CD8-positive, alpha-beta memory T cell (primary cell): ENCODE data around the gene SYP. TPM values are rescaled to one million over a fixed set of nuclear protein-coding genes. Genes with fewer than 3 reads are reported as not detected.

Experiments
- CTCF ChIA-PET: fragments of 350-600 bp; sonication (Branson Sonifier 250); formaldehyde crosslinking; loops from one replicate; lab custom pipeline; 2021; ENCODE audit warnings: antibody characterized with exemption; lab: Charles Lee
- POLR2A ChIA-PET: fragments of 350-600 bp; sonication (Branson Sonifier 250); formaldehyde crosslinking; loops from one replicate; lab custom pipeline; 2021; ENCODE audit warnings: antibody characterized with exemption; lab: Charles Lee
- DNase-seq, 5 donors: peaks; one replicate each; pipeline versions ENCODE4 v3.0.0 to v3.0.0-alpha.2; 2020 to 2022; ENCODE audit warnings: mixed read lengths in 1 of 5
- H3K27ac ChIP-seq: one replicate; pipeline ENCODE4 v1.7.0; 2013; ENCODE audit warnings: low read depth, mild to moderate bottlenecking, low read length, moderate library complexity
- H3K27me3 ChIP-seq: 2 replicates; pipeline ENCODE4 v1.7.0; 2013; ENCODE audit warnings: low read length, mild to moderate bottlenecking; ENCODE audit not compliant: insufficient read depth, poor library complexity, severe bottlenecking
- H3K36me3 ChIP-seq: 2 replicates; pipeline ENCODE4 v1.7.0; 2013; ENCODE audit warnings: mild to moderate bottlenecking, low read length, moderate library complexity; ENCODE audit not compliant: insufficient read depth
- H3K4me1 ChIP-seq: 2 replicates; pipeline ENCODE4 v1.7.0; 2013; ENCODE audit warnings: mild to moderate bottlenecking, low read length, moderate library complexity; ENCODE audit not compliant: insufficient read depth
- H3K4me3 ChIP-seq: 2 replicates; pipeline ENCODE4 v1.7.0; 2013; ENCODE audit warnings: mild to moderate bottlenecking, low read length
- H3K9me3 ChIP-seq: 2 replicates; pipeline ENCODE4 v1.7.0; 2013; ENCODE audit warnings: mild to moderate bottlenecking, low read length
- H3K27ac Mint-ChIP-seq, 8 donors: one replicate each; pipeline ENCODE4 v1.8.0; 2020 to 2021; ENCODE audit warnings: mixed read lengths in 8 of 8, mild to moderate bottlenecking in 6 of 8, inconsistent platforms in 3 of 8, moderate library complexity in 3 of 8
- H3K27me3 Mint-ChIP-seq, 2 donors: one replicate each; pipeline ENCODE4 v1.8.0; 2020 to 2021; ENCODE audit warnings: mixed read lengths in 2 of 2, mild to moderate bottlenecking in 1 of 2, moderate library complexity in 1 of 2
- H3K36me3 Mint-ChIP-seq, 3 donors: one replicate each; pipeline ENCODE4 v1.8.0; 2020 to 2021; ENCODE audit warnings: mixed read lengths in 3 of 3, inconsistent platforms in 1 of 3, mild to moderate bottlenecking in 1 of 3
- H3K4me1 Mint-ChIP-seq, 3 donors: one replicate each; pipeline ENCODE4 v1.8.0; 2020 to 2021; ENCODE audit warnings: mixed read lengths in 3 of 3, inconsistent platforms in 1 of 3, mild to moderate bottlenecking in 1 of 3
- H3K4me3 Mint-ChIP-seq, 7 donors: one replicate each; pipeline ENCODE4 v1.8.0; 2020 to 2021; ENCODE audit warnings: mixed read lengths in 7 of 7, mild to moderate bottlenecking in 6 of 7, moderate library complexity in 4 of 7, inconsistent platforms in 2 of 7
- H3K9me3 Mint-ChIP-seq, 5 donors: one replicate each; pipeline ENCODE4 v1.8.0; 2020 to 2022; ENCODE audit warnings: mixed read lengths in 5 of 5, mild to moderate bottlenecking in 3 of 5, moderate library complexity in 2 of 5, inconsistent platforms in 1 of 5
- polyA plus RNA-seq: library from polyadenylated mRNA; unstranded; fragments of 300-500 nt; fragmentation: Illumina TruSeq; gene quantifications from one replicate; pipeline ENCODE4 v1.2.3, GENCODE V29; 2021
- total RNA-seq, 2 experiments: library from RNA; stranded (reverse); gene quantifications; one replicate each; pipeline ENCODE4 v1.2.3, GENCODE V29; 2021

Gene SYP
- total and polyA plus RNA-seq, 3 experiments from 2014 or later: 0.25 to 2.5 (median 1.9) TPM

- Mint-ChIP-seq H3K27me3 (peaks cover 0 to 2% of the 10 kb centered on the region in 2 donors), H3K9me3 (no peaks in the 10 kb centered on the region), H3K4me1 (peaks cover 18 to 33% (median 21%) of the 10 kb centered on the region in 3 donors), H3K4me3 (peak within 1 kb of the TSS; percentile 44 to 79 (median 70)), H3K27ac (peak within 1 kb of the TSS; percentile 14 to 95 (median 61)), H3K36me3 (no peaks in the 10 kb centered on the region)
- H3K27ac ChIP-seq: peak within 1 kb of the TSS; percentile 57
- no peaks in the 10 kb centered on the region for H3K9me3 ChIP-seq
- DNase-seq: no peak
- peaks cover 11% of the 10 kb centered on the region for H3K4me1 ChIP-seq
- H3K36me3 ChIP-seq: no peaks in the 10 kb centered on the region
- no peaks in the 10 kb centered on the region for H3K27me3 ChIP-seq
- ChIA-PET CTCF (interaction anchor here (1.6 kb wide), 1 partner anchor 17 kb away, joined by 5 read pairs; no protein-coding TSS in a partner anchor), POLR2A (no interaction called here)
- H3K4me3 ChIP-seq: no peak within 1 kb of the TSS
Measured at GRCh38 chrX:49162620-49163019, 37.4 kb downstream of the SYP start, which contains the start of gene MAGIX. Gene MAGIX (plus strand): TSS chrX:49162758. CDS start chrX:49162890, 132 bp downstream.

- peak overlapping the region in 4 of 8 donors; percentile 14 to 51 (median 24) for H3K27ac Mint-ChIP-seq
- no peaks in the 10 kb centered on the region for H3K9me3 Mint-ChIP-seq
- H3K4me1 Mint-ChIP-seq: peaks cover 11 to 25% (median 12%) of the 10 kb centered on the region in 3 donors
Measured at GRCh38 chrX:49161632-49162031, 38.4 kb downstream of the SYP start.

DNA sequence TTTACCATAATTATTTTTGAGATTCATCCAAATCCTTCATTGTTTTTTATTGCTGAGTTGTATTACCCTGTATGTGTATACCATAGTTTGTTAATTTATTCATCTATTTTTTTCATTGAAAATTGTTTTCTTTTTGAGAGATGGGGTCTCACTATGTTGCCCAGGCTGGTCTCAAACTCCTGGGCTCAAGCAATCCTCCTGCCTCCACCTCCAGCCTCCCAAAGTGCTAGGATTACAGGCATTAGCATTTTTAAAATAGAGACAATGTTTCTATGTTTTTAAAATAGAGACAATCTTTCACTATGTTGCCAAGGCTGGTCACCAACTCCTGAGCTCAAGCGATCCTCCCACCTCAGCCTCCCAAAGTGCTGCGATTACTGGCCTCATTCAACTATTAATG lies 39.1 kb downstream of the SYP start:
- Mint-ChIP-seq H3K36me3 (peaks cover 0 to 3% (median 0%) of the 10 kb centered on the region in 3 donors), H3K4me3 (peak overlapping the region in 1 of 7 donors; percentile 34), H3K27me3 (peaks cover 0 to 2% of the 10 kb centered on the region in 2 donors), H3K9me3 (no peaks in the 10 kb centered on the region), H3K4me1 (peaks cover 9 to 27% (median 12%) of the 10 kb centered on the region in 3 donors), H3K27ac (no peak overlapping the region)
- CTCF ChIA-PET: interaction anchor here (1.3 kb wide), 1 partner anchor 10 kb away, joined by 3 read pairs; no protein-coding TSS in a partner anchor
- H3K9me3 ChIP-seq: no peaks in the 10 kb centered on the region
- H3K36me3 ChIP-seq: no peaks in the 10 kb centered on the region
- H3K4me1 ChIP-seq: peaks cover 5% of the 10 kb centered on the region
- DNase-seq: no peak
- no peaks in the 10 kb centered on the region for H3K27me3 ChIP-seq
- POLR2A ChIA-PET: no interaction called here
- H3K27ac ChIP-seq: no peak overlapping the region
- H3K4me3 ChIP-seq: no peak overlapping the region

More at GRCh38 chrX:49161632-49162031, 38.4 kb downstream of the SYP start:
- H3K27ac ChIP-seq: peak overlapping the region; percentile 57
- CTCF ChIA-PET: interaction anchor here (1.3 kb wide), 1 partner anchor 10 kb away, joined by 3 read pairs; no protein-coding TSS in a partner anchor
- H3K9me3 ChIP-seq: no peaks in the 10 kb centered on the region
- H3K27me3 ChIP-seq: no peaks in the 10 kb centered on the region
- H3K4me3 ChIP-seq: no peak overlapping the region
- H3K27me3 Mint-ChIP-seq: peaks cover 0 to 2% of the 10 kb centered on the region in 2 donors
- no peaks in the 10 kb centered on the region for H3K36me3 ChIP-seq
- H3K4me1 ChIP-seq: peaks cover 5% of the 10 kb centered on the region
- H3K4me3 Mint-ChIP-seq: no peak overlapping the region
- POLR2A ChIA-PET: no interaction called here
- no peak for DNase-seq
- H3K36me3 Mint-ChIP-seq: no peaks in the 10 kb centered on the region

GRCh38 chrX:49157194-49157593 lies 42.8 kb downstream of the SYP start:
- H3K27me3 Mint-ChIP-seq: peaks cover 0 to 3% of the 10 kb centered on the region in 2 donors
- peak overlapping the region in 4 of 7 donors; percentile 5 to 60 (median 31) for H3K4me3 Mint-ChIP-seq
- Histone ChIP-seq H3K9me3 (no peaks in the 10 kb centered on the region), H3K27me3 (no peaks in the 10 kb centered on the region), H3K36me3 (no peaks in the 10 kb centered on the region), H3K4me1 (peaks cover 9% of the 10 kb centered on the region), H3K27ac (no peak overlapping the region), H3K4me3 (no peak overlapping the region)
- no peaks in the 10 kb centered on the region for H3K9me3 Mint-ChIP-seq
- H3K27ac Mint-ChIP-seq: peak overlapping the region in 1 of 8 donors; percentile 71
- DNase-seq: no peak
- H3K4me1 Mint-ChIP-seq: peaks cover 15 to 20% (median 19%) of the 10 kb centered on the region in 3 donors
- ChIA-PET POLR2A (no interaction called here), CTCF (interaction anchor here (1.6 to 3.8 kb wide), 2 partner anchors 10 to 14 kb away, joined by 8 to 31 read pairs; partner anchors contain the start of gene PLP2)
- H3K36me3 Mint-ChIP-seq: peaks cover 0 to 5% (median 0%) of the 10 kb centered on the region in 3 donors

DNA sequence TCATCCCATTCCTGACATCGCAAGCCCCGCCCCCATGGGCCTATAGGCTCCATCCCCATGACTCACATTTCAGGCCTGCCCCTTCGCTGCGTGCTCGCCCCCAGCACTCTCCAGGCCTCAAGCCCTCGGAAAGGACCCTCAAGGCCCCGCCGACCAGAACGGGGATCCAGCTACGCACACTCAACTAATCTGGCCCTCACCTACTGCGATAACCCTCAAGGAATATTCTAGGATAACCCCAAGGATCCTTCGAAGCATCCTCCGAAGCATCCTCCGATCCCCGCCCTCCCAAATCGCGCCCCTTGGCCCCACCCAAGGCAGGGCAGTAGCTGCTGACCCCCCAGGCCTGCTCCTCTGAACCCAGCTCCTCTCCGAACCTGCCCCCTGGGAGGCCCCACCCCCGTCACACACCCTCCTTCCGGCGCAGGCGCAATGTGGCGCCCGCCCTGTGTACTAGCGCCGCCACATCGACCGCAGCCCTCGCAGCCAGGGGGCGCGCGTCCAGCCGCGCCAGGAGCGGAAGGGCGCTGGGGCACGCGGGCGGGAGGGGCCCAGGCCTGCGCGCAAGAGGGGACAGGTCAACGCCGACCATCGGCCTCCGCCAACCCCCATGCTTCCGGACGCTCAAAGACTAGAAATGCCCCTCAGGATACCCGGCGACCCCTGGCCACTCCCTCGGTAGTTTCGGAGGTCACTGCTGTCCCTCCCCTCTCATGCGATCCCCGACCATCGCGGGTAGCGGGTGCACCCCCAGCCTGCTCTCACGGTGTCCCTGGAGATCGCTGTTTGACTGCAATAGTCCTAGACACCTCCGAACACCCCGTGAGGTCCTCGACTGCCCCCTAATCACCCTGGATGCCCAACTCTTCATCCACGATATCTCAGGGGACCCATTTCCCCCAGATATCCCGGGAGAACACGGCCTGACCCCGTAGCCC lies 43.8 kb downstream of the SYP start:
- DNase-seq: peak; percentile 74 to 92 (median 83)
- H3K9me3 ChIP-seq: no peaks in the 10 kb centered on the region
- Mint-ChIP-seq H3K4me1 (peaks cover 15 to 20% (median 19%) of the 10 kb centered on the region in 3 donors), H3K4me3 (peak overlapping the region; percentile 89 to 97 (median 93)), H3K27me3 (peaks cover 0 to 3% of the 10 kb centered on the region in 2 donors), H3K36me3 (peaks cover 0 to 5% (median 0%) of the 10 kb centered on the region in 3 donors), H3K27ac (peak overlapping the region; percentile 76 to 98 (median 97)), H3K9me3 (no peaks in the 10 kb centered on the region)
- H3K27ac ChIP-seq: peak overlapping the region; percentile 75
- POLR2A ChIA-PET: interaction anchor here (0.8 to 1.1 kb wide), 4 partner anchors 10 to 154 kb away, joined by 3 to 5 read pairs (median 3); partner anchors contain the start of genes CCDC22 and GRIPAP1
- H3K36me3 ChIP-seq: no peaks in the 10 kb centered on the region
- CTCF ChIA-PET: interaction anchor here (0.6 to 3.8 kb wide), 15 partner anchors 9 to 113 kb away, joined by 3 to 31 read pairs (median 4); partner anchors contain the start of genes GPKOW, PLP2, PPP1R3F and WDR45
- peaks cover 9% of the 10 kb centered on the region for H3K4me1 ChIP-seq
- H3K4me3 ChIP-seq: peak overlapping the region; percentile 65
- no peaks in the 10 kb centered on the region for H3K27me3 ChIP-seq

GRCh38 chrX:49155243-49155899 lies 44.6 kb downstream of the SYP start:
- Mint-ChIP-seq H3K9me3 (no peaks in the 10 kb centered on the region), H3K36me3 (peaks cover 0 to 5% (median 0%) of the 10 kb centered on the region in 3 donors), H3K4me3 (peak overlapping the region; percentile 89 to 97 (median 93)), H3K27ac (peak overlapping the region; percentile 76 to 98 (median 97)), H3K4me1 (peaks cover 15 to 20% (median 19%) of the 10 kb centered on the region in 3 donors), H3K27me3 (peaks cover 0 to 3% of the 10 kb centered on the region in 2 donors)
- ChIA-PET POLR2A (interaction anchor here (0.8 to 1.3 kb wide), 6 partner anchors 11 to 153 kb away, joined by 3 to 6 read pairs (median 3); partner anchors contain the start of genes CCDC22, GRIPAP1 and PLP2), CTCF (interaction anchor here (0.6 to 3.8 kb wide), 16 partner anchors 9 to 114 kb away, joined by 3 to 31 read pairs (median 4); partner anchors contain the start of genes GPKOW, PLP2, PPP1R3F and WDR45)
- peaks cover 9% of the 10 kb centered on the region for H3K4me1 ChIP-seq
- no peaks in the 10 kb centered on the region for H3K36me3 ChIP-seq
- peak overlapping the region; percentile 65 for H3K4me3 ChIP-seq
- H3K27ac ChIP-seq: peak overlapping the region; percentile 75
- H3K27me3 ChIP-seq: no peaks in the 10 kb centered on the region
- DNase-seq: peak in 3 of 5 donors; percentile 6 to 19 (median 17)
- H3K9me3 ChIP-seq: no peaks in the 10 kb centered on the region

DNA sequence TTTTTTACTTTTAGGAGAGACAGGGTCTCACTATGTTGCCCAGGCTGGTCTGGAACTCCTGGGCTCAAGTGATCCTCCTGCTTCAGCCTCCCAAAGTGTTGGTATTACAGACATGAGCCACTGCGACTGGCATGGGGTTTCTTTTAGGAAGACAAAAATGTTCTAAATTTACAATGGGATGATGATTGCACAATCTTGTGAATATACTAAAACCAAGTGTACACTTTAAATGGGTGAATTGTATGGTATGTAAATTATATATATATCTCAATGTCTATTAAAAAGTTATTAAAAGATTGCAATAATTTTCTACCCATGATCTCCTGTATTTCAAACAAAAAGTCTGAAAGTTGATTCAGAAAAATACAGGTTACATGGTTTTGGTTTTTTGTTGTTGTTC lies 46.5 kb downstream of the SYP start:
- ChIA-PET POLR2A (no interaction called here), CTCF (no interaction called here)
- no peak overlapping the region for H3K27ac ChIP-seq
- H3K4me1 ChIP-seq: peaks cover 9% of the 10 kb centered on the region
- Mint-ChIP-seq H3K4me1 (peaks cover 15 to 20% (median 19%) of the 10 kb centered on the region in 3 donors), H3K36me3 (peaks cover 0 to 6% (median 0%) of the 10 kb centered on the region in 3 donors), H3K4me3 (no peak overlapping the region), H3K9me3 (no peaks in the 10 kb centered on the region), H3K27ac (no peak overlapping the region), H3K27me3 (peaks cover 0 to 1% of the 10 kb centered on the region in 2 donors)
- no peaks in the 10 kb centered on the region for H3K36me3 ChIP-seq
- DNase-seq: no peak
- no peak overlapping the region for H3K4me3 ChIP-seq
- no peaks in the 10 kb centered on the region for H3K9me3 ChIP-seq
- no peaks in the 10 kb centered on the region for H3K27me3 ChIP-seq
